B cell (primary cell): ENCODE results near the gene ZNF622. TPM values are rescaled to one million over a fixed set of nuclear protein-coding genes. Genes with fewer than 3 reads are reported as not detected.

Experiments
- ATAC-seq: fragments of 200-7000 bp; cut with Tn5 transposase; one replicate; pipeline ENCODE4 v1.10.0; 2021; ENCODE audit warnings: low read depth, mild to moderate bottlenecking, moderate number of reproducible peaks, moderate library complexity
- CTCF ChIA-PET: fragments of 350-600 bp; sonication (Branson Sonifier 250); formaldehyde crosslinking; loops from one replicate; lab custom pipeline; 2021; ENCODE audit warnings: antibody characterized with exemption, inconsistent platforms; lab: Charles Lee
- POLR2A ChIA-PET: fragments of 350-600 bp; sonication (Branson Sonifier 250); formaldehyde crosslinking; loops from one replicate; lab custom pipeline; 2021; ENCODE audit warnings: antibody characterized with exemption; lab: Charles Lee
- DNase-seq: peaks from one replicate; pipeline ENCODE4 v3.0.0; 2013
- H2AFZ ChIP-seq: 2 replicates; pipeline ENCODE4 v1.6.1; 2012; ENCODE audit warnings: mild to moderate bottlenecking, low read depth, low read length; ENCODE audit not compliant: insufficient read depth, poor library complexity, severe bottlenecking
- H3K27ac ChIP-seq, 2 donors: 1 replicate in 1 of 2; 2 replicates in 1 of 2; pipeline ENCODE4 v1.5.1; 2012 to 2013; ENCODE audit warnings: low read length in 2 of 2, mild to moderate bottlenecking in 2 of 2, moderate library complexity in 1 of 2
- H3K27me3 ChIP-seq, 4 experiments: fragments of 200-600 bp in 1 of 4; sonication (generic) in 1 of 4; replicated peaks in 1 of 4; 1 replicate in 2 of 4; 2 replicates in 2 of 4; pipeline versions ENCODE4 v1.6.1 to v1.7.0; 2013 to 2016; ENCODE audit warnings: low read length in 3 of 4, mild to moderate bottlenecking in 2 of 4, mixed read lengths in 1 of 4, moderate library complexity in 1 of 4; ENCODE audit not compliant: insufficient read depth in 4 of 4, control insufficient read depth in 3 of 4; ENCODE audit errors: control extremely low read depth in 1 of 4
- H3K36me3 ChIP-seq, 2 experiments: replicated peaks in 1 of 2; 1 replicate in 1 of 2; 2 replicates in 1 of 2; pipeline versions ENCODE4 v1.6.1 to v1.7.1; 2013; ENCODE audit warnings: low read length in 1 of 2; ENCODE audit not compliant: insufficient read depth in 2 of 2, control insufficient read depth in 1 of 2; ENCODE audit errors: control extremely low read depth in 1 of 2, extremely low read depth in 1 of 2
- H3K4me1 ChIP-seq, 2 donors: fragments of 200-600 bp in 1 of 2; sonication (generic) in 1 of 2; 1 replicate in 1 of 2; 2 replicates in 1 of 2; pipeline versions ENCODE4 v1.5.1 to v1.6.1; 2013 to 2017; ENCODE audit warnings: low read length in 2 of 2; ENCODE audit not compliant: control insufficient read depth in 2 of 2, insufficient read depth in 2 of 2
- H3K4me2 ChIP-seq: replicated peaks from 2 replicates; pipeline ENCODE3; 2012; ENCODE audit warnings: mild to moderate bottlenecking, low read depth, low read length; ENCODE audit not compliant: poor library complexity, severe bottlenecking
- H3K4me3 ChIP-seq, 5 experiments: fragments of 200-600 bp in 1 of 5; sonication (generic) in 1 of 5; 1 replicate in 3 of 5; 2 replicates in 2 of 5; pipeline versions ENCODE4 v1.5.1 to v1.7.0; 2011 to 2016; ENCODE audit warnings: low read length in 4 of 5, mild to moderate bottlenecking in 4 of 5, low read depth in 2 of 5, control low read depth in 1 of 5, moderate library complexity in 1 of 5; ENCODE audit not compliant: insufficient read depth in 1 of 5; ENCODE audit errors: control extremely low read depth in 1 of 5, extremely low read depth in 1 of 5
- H3K79me2 ChIP-seq: fragments of 200-600 bp; sonication (generic); one replicate; pipeline ENCODE4 v1.6.0; 2016; ENCODE audit warnings: low read length; ENCODE audit not compliant: control insufficient read depth, insufficient read depth
- H3K9ac ChIP-seq: fragments of 200-600 bp; sonication (generic); 2 replicates; pipeline ENCODE4 v1.6.1; 2017; ENCODE audit warnings: mild to moderate bottlenecking, low read length, moderate library complexity
- H3K9me3 ChIP-seq, 3 donors: one replicate each; pipeline versions ENCODE4 v1.6.1 to v1.7.1; 2013; ENCODE audit warnings: low read length in 2 of 3; ENCODE audit not compliant: control insufficient read depth in 2 of 3, insufficient read depth in 1 of 3; ENCODE audit errors: control extremely low read depth in 1 of 3
- H4K20me1 ChIP-seq: 2 replicates; pipeline ENCODE4 v1.6.0; 2012; ENCODE audit warnings: mild to moderate bottlenecking, low read length; ENCODE audit not compliant: insufficient read depth, control insufficient read depth, poor library complexity, severe bottlenecking
- H3K27ac Mint-ChIP-seq: one replicate; pipeline ENCODE4 v1.8.0; 2021; ENCODE audit warnings: mixed read lengths
- H3K27me3 Mint-ChIP-seq: one replicate; pipeline ENCODE4 v1.8.0; 2021; ENCODE audit warnings: mixed read lengths
- H3K4me1 Mint-ChIP-seq: one replicate; pipeline ENCODE4 v1.8.0; 2021; ENCODE audit warnings: mixed read lengths
- H3K4me3 Mint-ChIP-seq: one replicate; pipeline ENCODE4 v1.8.0; 2021; ENCODE audit warnings: mixed read lengths
- H3K9me3 Mint-ChIP-seq: one replicate; pipeline ENCODE4 v1.8.0; 2022; ENCODE audit warnings: mixed read lengths; ENCODE audit not compliant: insufficient read depth
- EZH2 ChIP-seq: IDR thresholded peaks from 2 replicates; pipeline ENCODE4 v1.6.1; 2012; ENCODE audit warnings: borderline replicate concordance, low read depth, mild to moderate bottlenecking, moderate library complexity, low read length; ENCODE audit not compliant: insufficient read depth, poor library complexity, severe bottlenecking
- WGBS: methylation state at CpG from one replicate; pipeline ENCODE4 v1.1.5; 2013; ENCODE audit warnings: missing lambda C conversion rate; ENCODE audit not compliant: insufficient coverage; 5-methylcytosine and 5-hydroxymethylcytosine counted together
- intact Hi-C: fragments of 100-400 bp; cut with micrococcal nuclease; formaldehyde crosslinking; loops from one replicate; pipeline ENCODE4 v1.10.0; 2022
- polyA plus RNA-seq: library from polyadenylated mRNA; depleted of rRNA; stranded (reverse); fragments of >200 nt; gene quantifications from 2 replicates; pipeline ENCODE4 v1.2.3, GENCODE V29; 2012
- total RNA-seq, 2 donors: library from RNA; stranded (reverse); fragments of 120-200 nt in 1 of 2; gene quantifications; 1 replicate in 1 of 2; 2 replicates in 1 of 2; pipeline versions ENCODE4 v1.2.3 to v1.2.4, GENCODE V29; 2013 to 2022
- TF ChIP-seq, protein P1 (sequence below): fragments of 200-600 bp; IDR thresholded peaks from one replicate; pipeline ENCODE4 v1.8.0; 2022; ENCODE audit warnings: antibody characterized with exemption, mild to moderate bottlenecking

ZNF622 gene
- total and polyA plus RNA-seq, 2 donors (not counting 1 experiment from before 2014, with no cell fraction given), result 7.5 to 37.1 TPM

DNA sequence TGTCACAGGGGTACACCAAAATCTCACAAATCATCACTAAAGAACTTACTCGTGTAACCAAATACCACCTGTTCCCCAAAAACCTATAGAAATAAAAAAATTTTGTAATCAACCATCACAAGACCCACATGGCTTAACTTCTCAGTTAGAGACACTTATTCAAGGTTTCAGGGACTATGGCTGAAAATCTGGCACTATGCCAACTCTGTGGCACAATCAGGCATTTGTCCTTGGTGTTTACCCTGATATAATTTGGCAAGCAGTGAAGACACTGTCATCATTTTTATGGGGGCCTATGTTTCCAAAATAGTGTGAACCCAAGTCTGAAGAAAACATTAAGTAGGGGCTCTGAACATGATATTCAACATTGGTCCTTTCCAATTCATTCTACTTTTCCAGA lies 59.0 kb downstream of the ZNF622 start:
- Mint-ChIP-seq H3K27ac (no peak overlapping the region), H3K4me3 (no peak overlapping the region), H3K4me1 (no peaks in the 10 kb centered on the region), H3K27me3 (peaks cover 7% of the 10 kb centered on the region), H3K9me3 (no peaks in the 10 kb centered on the region)
- CTCF ChIA-PET, result no interaction called here
- H4K20me1 ChIP-seq, result no peaks in the 10 kb centered on the region
- H3K4me2 ChIP-seq, result no peak overlapping the region
- TF ChIP-seq EZH2, result no peak
- TF ChIP-seq, protein P1, sequence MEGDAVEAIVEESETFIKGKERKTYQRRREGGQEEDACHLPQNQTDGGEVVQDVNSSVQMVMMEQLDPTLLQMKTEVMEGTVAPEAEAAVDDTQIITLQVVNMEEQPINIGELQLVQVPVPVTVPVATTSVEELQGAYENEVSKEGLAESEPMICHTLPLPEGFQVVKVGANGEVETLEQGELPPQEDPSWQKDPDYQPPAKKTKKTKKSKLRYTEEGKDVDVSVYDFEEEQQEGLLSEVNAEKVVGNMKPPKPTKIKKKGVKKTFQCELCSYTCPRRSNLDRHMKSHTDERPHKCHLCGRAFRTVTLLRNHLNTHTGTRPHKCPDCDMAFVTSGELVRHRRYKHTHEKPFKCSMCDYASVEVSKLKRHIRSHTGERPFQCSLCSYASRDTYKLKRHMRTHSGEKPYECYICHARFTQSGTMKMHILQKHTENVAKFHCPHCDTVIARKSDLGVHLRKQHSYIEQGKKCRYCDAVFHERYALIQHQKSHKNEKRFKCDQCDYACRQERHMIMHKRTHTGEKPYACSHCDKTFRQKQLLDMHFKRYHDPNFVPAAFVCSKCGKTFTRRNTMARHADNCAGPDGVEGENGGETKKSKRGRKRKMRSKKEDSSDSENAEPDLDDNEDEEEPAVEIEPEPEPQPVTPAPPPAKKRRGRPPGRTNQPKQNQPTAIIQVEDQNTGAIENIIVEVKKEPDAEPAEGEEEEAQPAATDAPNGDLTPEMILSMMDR, result no peak
- ATAC-seq (no peak), DNase-seq (no peak)
- H3K9ac ChIP-seq, result no peak overlapping the region
- no peaks in the 10 kb centered on the region for H3K4me1 ChIP-seq
- WGBS, result 82% methylated on average over 1 of the region's 1 CpG
- H3K27ac ChIP-seq, result no peak overlapping the region
- no peaks in the 10 kb centered on the region for H3K9me3 ChIP-seq
- no peaks in the 10 kb centered on the region for H3K36me3 ChIP-seq
- intact Hi-C loops, result no loop called here
- H3K4me3 ChIP-seq, result no peak overlapping the region
- no peaks in the 10 kb centered on the region for H3K27me3 ChIP-seq
- POLR2A ChIA-PET, result no interaction called here
- H3K79me2 ChIP-seq, result no peaks in the 10 kb centered on the region
- no peak overlapping the region for H2AFZ ChIP-seq

- no peaks in the 10 kb centered on the region for H3K4me1 ChIP-seq
- POLR2A ChIA-PET, result no interaction called here
- H3K36me3 ChIP-seq, result no peaks in the 10 kb centered on the region
- H3K4me2 ChIP-seq, result no peak overlapping the region
- Mint-ChIP-seq H3K4me1 (no peaks in the 10 kb centered on the region), H3K9me3 (no peaks in the 10 kb centered on the region), H3K4me3 (no peak overlapping the region), H3K27me3 (peaks cover 6% of the 10 kb centered on the region), H3K27ac (no peak overlapping the region)
- no peaks in the 10 kb centered on the region for H3K27me3 ChIP-seq
- no peak overlapping the region for H2AFZ ChIP-seq
- H3K4me3 ChIP-seq, result no peak overlapping the region
- H3K79me2 ChIP-seq, result no peaks in the 10 kb centered on the region
- no peak overlapping the region for H3K27ac ChIP-seq
- DNase-seq, result no peak
- no peaks in the 10 kb centered on the region for H3K9me3 ChIP-seq
- H4K20me1 ChIP-seq, result no peaks in the 10 kb centered on the region
- H3K9ac ChIP-seq, result no peak overlapping the region
- intact Hi-C loops, result no loop called here
- no peak for ATAC-seq
- CTCF ChIA-PET, result no interaction called here
- no peak for TF ChIP-seq EZH2
- 100% methylated on average over 1 of the region's 3 CpGs for WGBS
Observed at GRCh38 chr5:16406023-16406422, 59.6 kb downstream of the ZNF622 start.

Other genes with a start within 250 kb of the ZNF622 start
- gene RETREG1, start 151.2 kb upstream of the ZNF622 start, total RNA-seq, result 11.4 and 12.9 TPM in 2 replicates
- 5.1 and 8.7 TPM in 2 replicates for gene RETREG1, start 151.2 kb upstream of the ZNF622 start, polyA plus RNA-seq